CD4-positive, alpha-beta T cell treated with Interleukin-15 for 4 hours (primary cell): ENCODE measurements around the gene RCVRN.
A peak's percentile ranks its signal among the peaks of the same experiment; 100 is the strongest.

ENCODE experiments used
- DNase-seq: peaks from one replicate; pipeline ENCODE4 v3.0.0-alpha.2; 2020; ENCODE audit warnings: low spot score

The RCVRN gene

DNA sequence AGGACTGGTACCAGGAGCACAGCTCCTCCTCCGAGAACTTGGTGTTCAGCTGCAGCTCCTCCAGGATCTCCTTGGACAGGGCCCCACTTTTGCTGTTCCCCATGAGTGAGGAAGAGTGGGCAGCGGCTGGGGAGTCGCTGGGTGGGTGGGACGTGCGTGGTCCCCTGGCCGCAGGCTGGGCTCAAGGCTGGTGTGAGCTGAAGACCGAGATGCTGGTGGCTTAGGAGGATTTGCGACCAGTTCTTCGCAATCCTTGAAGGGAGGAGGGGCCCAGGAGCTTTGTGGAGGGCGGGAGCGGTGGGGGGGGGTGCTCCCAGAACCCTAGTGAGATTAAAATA, at the start of gene RCVRN:
RCVRN (minus strand) TSS at position 194 of the 338 bp plus-strand sequence; CDS start at position 103, 91 bp downstream.
- no peak for DNase-seq

DNA sequence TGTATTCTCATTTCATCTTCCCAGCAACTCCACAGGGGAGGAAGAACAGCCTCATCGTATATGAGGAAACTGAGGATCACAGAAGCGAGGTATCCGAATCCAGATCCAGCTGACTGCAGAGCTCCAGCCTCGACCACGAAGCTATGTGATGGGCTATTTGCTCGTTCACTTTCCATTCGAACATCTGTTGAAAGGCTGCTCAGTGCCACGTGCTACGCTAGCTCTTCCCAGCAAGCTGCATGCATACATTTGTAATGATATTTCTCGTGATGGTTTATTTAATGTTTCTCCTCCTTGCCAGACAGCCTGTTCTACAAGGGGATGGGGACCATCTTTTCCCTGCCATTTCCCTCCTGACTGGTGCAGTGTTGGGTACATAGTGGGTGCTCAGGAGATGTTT, 48.4 kb upstream of the RCVRN start:
- DNase-seq = no peak

- no peak for DNase-seq
These were observed 46.7 kb upstream of the RCVRN start for GRCh38 chr17:9951803-9952202.

- DNase-seq = no peak
These were observed 43.9 kb upstream of the RCVRN start for GRCh38 chr17:9948928-9949327.

GRCh38 chr17:9944704-9945103, 39.6 kb upstream of the RCVRN start:
- no peak for DNase-seq

DNA sequence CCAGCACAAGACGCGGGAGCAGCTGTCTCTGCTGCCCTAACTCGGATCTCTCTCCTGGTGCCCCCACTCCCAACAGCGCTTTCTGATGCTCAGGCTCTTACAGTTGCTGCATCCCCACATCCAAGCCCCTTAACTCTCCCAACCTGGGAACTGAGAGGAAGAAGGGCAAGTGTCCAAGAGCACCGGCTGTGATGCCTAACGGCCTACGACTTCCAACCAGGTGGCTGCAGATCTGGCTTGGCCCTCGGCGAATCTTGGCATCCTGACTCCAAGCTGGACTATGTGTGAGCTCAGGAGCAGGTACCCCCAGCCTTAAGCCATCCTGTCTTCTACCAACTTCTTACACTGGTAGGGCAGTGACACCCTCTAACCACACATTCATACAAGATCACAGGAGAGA, 38.3 kb upstream of the RCVRN start:
- no peak for DNase-seq

GRCh38 chr17:9942885-9943284, 37.8 kb upstream of the RCVRN start:
- no peak for DNase-seq

DNA sequence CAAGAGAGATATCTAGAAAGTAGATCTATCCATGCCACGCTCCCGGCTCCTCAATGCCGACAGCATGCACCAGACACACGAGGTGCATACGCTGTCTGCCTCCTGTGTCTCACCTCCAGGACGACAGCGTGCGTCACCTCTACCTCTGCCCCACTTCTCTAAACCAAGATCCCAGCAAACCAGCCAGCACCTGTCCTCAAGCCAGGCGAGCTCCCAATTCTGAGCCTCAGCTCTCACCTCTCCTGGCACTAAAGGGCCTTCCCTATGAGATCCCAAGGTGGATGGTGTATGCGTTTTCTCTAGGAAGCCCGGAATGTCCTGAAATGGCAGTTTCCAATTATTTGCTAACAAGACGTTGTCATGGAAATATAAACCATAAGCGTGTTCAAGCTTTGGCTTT, 36.2 kb upstream of the RCVRN start:
- no peak for DNase-seq

GRCh38 chr17:9940841-9941240, 35.8 kb upstream of the RCVRN start:
- no peak for DNase-seq

DNA sequence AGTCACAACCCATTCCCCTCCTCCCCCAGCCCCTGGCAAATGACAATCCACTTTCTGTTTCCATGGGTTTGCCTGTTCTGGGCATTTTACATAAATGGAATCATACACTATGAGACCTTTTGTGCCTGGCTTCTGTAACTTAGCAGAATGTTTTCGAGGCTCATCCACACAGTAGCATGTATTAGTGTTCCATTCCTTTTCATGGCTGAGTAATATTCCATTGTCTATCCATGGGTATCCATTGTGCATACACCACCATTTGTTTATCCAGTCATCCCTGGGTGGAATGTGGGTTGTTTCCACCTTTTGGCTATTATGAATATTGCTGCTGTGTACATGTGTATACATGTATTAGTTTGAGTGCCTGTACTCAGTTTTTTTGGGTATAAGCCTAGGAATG, 33.7 kb upstream of the RCVRN start:
- DNase-seq = no peak

DNA sequence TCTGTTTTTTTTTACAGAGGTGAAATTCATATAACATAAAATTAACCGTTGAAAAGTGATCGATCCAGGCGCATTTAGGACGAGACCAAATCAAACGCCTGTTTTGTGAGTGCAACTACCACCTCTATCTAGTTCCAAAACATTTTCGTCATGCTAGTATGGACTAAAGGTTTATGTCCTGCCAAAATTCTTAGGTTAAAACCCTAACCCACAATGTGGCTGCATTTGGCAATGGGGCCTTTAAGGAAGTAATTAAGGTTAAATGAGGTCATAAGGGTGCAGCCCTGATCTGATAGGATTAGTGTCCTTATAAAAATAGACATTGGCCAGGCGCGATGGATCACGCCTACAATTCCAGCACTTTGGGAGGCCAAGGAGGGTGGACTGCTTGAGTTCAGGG, 32.8 kb upstream of the RCVRN start:
- no peak for DNase-seq

DNA sequence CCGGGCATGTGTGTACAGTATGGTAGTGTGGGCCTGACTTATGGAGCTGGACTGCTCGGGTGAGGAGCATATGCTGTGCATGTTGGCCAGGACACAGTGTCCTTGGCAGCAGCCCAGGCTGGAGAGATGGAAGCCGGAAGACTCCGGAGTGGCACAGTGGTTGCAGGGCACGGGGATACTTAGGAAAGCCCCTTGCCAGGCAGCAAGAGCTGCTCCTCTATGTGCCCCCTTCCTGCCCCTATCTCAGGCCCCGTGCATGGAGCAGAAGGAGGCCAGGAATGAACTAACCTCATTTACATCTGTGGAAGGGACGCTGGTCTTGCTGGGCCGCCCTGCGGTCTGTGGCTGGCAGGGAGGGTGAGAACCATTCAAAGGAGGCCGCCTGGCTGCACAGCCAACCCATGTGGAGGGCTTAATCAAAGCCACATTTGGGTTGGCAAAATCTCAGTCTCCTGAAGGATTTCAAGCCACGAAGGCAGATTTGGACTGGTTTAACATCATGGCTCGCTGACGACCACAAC, 32.2 kb upstream of the RCVRN start:
- DNase-seq = no peak

DNA sequence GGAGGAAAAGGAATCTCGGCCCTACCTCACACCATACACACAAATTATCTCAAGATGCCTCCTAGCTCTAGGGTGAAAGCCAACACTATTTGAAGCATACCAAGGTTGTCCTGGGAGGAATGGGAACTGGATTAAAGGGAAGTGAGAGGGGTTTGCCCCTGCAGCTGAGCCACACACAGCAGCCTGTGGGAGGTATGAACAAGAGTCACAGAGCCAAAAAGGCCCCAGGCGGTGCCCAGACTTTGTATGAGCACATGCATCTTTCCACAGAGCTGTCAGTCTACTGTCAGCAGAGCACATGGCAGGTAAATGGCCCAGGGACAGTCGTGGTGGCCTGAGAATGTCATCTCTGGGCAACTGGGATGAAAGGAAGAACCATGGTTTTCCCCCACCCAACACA, 31.0 kb upstream of the RCVRN start:
- DNase-seq = no peak

- no peak for DNase-seq
These were observed 30.3 kb upstream of the RCVRN start for GRCh38 chr17:9935408-9935807.

GRCh38 chr17:9934331-9934730, 29.3 kb upstream of the RCVRN start:
- no peak for DNase-seq

DNA sequence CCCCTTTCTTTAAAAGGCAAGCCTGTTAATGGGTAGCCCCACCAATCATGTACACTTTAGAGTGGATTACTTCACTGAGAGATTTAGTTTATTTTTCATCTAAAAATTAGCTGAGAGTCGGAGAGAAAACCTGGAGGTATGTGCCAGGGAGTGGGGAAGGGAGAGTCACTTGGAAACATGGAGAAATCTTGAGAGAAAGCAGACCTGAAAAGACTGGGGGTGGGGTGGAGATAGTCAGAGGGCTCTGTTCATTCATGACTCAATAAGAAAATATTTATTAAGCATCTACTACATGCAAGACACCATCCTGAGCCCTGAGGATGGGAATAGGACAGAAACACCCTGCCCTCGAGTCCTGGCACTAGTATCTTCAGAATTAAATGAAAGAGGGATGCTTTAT, 27.4 kb upstream of the RCVRN start:
- no peak for DNase-seq

DNA sequence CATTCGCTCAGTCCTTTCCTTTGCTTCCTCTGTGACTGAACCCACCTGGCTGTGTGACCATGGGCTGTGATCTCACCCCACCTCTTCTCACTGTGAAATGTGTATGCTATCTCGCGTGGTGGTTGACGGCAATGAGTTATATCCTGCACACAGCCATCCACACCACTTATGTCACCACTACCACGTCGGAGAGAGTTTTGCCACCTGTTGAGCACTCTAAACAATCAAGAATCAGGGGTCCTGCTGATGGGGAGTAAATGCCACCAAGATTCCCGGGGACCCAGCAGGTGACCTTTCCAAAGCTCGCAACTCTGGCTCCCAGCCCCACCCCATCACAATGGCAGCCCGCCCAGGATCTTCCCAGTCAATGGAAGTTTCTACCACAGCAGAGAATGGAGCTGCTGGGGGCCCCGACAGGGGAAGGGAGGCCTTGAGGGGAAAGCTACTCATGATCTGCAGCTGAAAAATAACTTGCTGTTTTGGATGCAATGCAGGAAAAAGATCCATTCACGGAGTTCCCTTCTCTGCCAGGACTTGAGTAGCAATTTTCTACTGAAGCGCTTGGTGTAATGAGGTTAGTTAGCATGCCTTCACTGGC, 26.2 kb upstream of the RCVRN start:
- DNase-seq = no peak

DNA sequence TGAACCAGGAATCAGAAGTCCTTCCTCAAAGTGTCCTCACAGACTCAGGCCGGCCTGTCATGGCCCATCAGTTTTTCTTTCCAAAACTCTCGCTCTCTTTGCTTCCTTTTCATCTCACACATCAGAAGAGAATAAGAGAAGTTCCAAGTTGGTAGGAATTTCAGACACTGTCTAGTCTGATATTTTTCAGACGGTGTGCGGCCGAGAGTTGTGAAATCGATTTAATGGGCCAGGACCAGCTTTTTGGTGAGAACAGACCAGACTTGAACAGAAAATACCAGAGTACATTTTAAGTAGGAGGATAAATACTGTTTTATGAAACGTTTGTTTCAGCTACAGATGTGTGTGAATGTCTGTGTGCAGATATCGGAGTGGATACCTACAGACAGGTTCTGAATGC, 24.8 kb upstream of the RCVRN start:
- DNase-seq = no peak

DNA sequence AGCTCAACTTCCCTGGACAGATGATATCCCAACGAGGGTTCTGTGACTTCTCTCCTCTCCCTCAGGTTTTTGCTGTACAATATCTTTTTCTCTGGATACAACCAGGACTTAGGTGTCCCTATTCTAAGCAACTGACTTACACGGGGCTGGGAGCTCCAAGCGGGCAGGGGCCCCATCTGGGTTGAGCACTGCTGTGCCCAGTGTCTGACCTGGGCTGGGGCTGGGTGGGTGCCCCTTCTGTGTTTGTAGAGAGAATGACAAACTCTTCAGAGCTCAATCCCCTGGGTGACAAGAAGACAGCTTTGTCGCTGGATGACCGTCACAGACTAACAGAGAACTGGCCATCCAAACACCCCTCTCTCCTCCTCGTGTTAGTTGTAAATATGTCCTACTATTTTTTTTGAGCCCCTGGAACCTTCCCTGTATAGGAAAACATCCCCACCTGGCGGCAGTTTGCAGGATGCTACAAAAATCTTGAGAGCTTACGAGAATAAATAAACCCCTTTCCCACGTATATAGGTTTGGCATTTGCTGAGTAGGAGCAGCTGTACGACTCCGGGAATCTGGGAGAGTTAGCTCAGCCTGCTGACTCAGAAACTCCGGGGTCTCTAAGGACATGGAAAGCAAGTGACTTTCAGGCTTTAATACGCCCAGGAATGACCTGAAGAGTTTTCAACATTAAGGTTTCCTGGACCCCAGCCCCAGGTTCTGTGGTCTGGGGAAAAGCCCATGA, 23.7 kb upstream of the RCVRN start:
- no peak for DNase-seq

- DNase-seq = no peak
These were observed 21.2 kb upstream of the RCVRN start for GRCh38 chr17:9926150-9926804.

- DNase-seq = no peak
These were observed 20.4 kb upstream of the RCVRN start for GRCh38 chr17:9925457-9925856.

DNA sequence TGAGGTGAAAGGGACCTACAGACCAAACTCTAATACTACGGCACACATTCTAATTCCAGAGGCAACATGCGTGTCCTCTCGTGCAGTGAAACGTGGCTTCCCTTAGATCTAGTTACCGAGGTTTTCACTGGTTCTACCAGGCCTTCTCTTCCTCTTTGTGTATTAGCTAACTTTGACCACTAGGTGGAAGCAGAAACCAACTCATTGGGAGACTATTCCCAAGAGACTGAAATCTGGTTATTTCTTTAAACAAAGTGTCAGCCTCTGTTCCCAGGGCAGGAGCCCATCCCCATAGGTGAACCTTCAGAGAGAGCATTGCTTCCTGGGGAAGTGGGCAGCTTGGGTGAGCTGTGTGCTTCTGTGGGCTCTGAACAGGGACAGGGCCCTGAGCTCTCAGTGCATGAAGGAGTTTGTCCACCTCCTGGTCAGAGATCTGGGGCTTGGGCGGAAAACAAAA, 19.7 kb upstream of the RCVRN start:
- DNase-seq = peak; percentile 52
